NCI-H2227 (cell line): ENCODE data around the gene RBBP8NL.

Source experiments
- DNase-seq: peaks from one replicate; lab custom pipeline; 2025; ENCODE audit not compliant: unreplicated experiment; lab: John Stamatoyannopoulos, UW

The RBBP8NL gene

GRCh38 chr20:62462976-62463592 lies 35.7 kb upstream of the RBBP8NL start:
- DNase-seq, result no peak

DNA sequence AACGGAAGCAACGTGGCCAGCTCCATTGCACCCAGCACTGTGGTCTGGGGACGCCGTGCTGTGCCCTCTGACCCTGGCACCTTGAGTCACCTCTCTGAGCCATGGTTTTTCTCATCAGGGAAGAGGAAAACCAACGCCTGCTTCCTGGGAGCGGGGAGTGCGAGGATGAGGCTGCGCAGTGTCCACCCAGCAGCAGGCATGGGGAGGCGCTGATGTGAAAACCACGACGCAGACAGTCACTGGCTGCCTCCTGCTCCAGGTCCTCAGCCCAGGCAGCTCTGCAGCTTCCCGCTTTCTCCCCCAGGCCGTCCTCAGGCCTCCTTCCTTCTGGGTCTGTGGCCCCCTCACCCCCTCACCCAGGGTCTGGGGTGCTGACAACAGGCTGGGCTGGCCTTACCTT lies 34.5 kb upstream of the RBBP8NL start:
- no peak for DNase-seq

DNA sequence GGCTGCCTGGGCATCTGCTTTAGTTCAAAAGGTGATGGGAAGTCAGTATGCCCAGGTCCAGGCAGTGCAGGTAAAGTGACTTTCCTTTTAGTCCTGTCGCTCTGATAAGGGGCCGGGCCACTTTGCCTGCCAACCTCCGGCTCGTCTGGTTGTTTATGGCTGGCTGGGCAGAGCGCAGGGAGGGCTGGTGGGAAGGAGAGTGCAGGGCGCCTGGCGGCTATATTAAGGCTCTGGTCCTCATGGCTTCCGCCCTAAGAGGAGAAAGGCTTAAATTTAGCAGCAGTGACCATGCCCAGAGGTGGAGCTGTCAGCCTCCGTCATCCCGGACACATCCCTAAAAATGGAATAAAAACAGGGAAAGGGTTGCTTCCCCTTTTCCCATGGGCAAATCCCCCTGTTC lies 33.8 kb upstream of the RBBP8NL start:
- peak; percentile 29 for DNase-seq

DNA sequence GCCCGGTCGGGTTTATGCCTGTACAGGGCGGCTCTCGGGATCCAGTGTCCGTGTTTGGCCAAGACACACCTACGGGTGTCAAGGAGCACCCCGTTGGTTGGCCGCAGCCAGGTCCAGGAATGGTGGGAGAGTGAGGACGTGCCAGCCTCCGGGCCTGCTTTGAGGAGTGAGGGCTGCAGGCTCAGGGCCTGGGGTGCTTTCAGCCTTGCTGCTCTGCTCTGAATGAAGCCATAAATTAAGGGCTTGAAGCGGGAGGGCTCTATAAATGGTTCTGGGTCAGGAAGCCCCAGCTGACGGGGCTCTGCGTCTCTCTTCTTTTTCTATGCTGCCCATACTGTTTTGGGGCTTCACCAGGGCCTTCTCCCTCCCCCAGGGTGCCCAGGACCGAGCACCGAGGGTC lies 33.3 kb upstream of the RBBP8NL start:
- DNase-seq, result no peak

GRCh38 chr20:62459488-62459887 lies 32.1 kb upstream of the RBBP8NL start:
- no peak for DNase-seq

DNA sequence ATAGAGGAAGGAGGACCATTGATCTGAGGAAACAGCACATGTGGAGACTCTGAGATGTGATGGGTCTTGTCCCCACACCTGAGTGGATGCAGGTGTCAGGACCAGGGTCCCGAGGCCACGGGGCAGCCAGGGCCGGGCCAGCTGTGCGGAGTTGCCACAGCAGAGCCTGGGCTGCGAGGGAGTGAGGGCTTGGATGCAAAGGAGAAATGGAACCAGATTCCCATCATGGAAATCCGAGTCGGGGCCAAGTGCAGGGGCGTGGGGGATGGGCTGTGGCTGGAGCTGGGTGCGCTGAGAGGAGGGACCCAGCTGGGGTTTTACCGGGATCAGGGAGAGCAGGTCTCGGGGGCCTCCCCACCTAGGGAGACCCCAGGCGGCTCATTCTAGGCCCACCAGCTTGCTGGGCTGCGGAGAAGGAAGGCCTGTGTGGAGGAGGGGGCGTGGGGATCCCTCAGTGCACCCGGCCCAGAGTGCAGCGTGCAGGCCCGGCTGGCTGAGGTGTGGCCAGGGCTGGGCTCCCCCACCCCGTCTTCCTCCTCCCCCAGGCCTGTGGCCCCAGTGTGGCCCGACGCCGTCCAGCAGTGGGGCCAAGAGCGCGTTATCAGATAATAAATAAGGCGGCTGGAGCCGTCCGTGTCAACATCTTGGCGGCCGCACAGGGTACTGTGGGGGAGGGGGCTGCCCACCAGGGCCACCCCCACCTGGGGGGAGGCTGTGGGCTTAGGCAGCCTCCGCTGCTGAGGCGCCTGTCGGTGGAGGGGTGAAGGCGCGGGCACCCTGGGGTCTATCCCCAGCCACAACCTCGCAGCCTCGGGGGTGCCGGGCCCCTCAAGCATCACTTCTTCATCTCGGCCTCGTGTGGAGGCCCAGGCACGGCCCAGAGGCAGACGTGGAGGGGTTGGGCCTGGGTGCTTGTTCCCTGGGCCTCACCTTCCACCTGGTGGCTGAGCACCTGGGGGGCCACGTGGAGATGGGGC lies 31.2 kb upstream of the RBBP8NL start:
- no peak for DNase-seq

GRCh38 chr20:62457831-62458230 lies 30.5 kb upstream of the RBBP8NL start:
- no peak for DNase-seq

DNA sequence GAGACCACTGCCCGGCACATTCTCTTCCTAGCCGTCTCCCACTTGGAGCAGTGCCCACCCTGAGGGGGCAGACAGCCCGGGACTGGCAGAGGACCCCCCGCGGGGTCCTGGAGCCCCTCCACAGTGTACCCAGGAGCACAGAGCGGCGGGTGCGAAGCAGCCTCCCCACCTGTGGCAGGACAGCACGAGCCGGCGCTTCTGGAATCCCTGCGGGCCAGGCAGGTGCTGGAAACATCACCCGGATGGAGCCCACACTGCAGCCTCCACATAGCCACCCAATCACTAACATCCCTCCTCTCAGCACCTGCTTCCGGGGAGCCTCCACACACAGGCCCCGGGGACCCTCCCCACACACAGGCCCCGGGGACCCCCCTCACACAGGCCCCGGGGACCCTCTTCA lies 29.8 kb upstream of the RBBP8NL start:
- no peak for DNase-seq

GRCh38 chr20:62455929-62456328 lies 28.6 kb upstream of the RBBP8NL start:
- no peak for DNase-seq

DNA sequence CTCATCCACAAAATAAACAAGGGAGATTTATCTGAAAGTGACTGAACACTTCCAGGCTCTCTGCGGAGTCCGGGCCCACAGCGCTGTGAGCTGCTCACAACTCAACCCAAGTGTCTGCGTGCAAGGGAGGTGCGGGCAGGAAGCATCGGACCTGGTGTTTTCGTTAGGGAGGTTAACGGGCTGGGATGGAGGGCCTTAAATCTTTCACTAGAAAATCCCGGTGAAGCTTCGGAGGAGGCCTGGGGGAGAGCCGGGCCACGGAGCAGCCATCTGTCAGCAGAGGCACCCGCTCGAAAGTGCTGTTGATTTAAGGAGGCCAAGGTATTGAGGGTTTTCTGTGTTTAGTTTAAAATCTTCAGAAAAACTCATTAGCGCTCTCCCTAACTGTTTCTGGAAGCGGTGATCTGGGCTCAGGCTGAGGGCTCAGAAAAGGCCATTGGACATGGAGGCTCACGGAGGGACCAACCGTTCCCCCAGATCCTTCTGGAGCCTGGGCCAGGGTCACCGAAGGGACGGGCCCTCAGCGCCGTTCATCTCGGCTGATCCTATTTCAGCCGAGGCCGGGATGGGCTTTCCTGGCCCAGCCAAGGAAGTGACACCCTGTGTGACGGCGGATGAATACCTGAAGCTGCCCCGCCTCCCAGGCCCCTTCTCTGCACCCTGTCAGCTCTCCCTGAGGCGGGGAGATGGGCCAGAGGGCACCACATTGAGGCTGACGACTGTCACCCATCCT lies 27.7 kb upstream of the RBBP8NL start:
- no peak for DNase-seq

DNA sequence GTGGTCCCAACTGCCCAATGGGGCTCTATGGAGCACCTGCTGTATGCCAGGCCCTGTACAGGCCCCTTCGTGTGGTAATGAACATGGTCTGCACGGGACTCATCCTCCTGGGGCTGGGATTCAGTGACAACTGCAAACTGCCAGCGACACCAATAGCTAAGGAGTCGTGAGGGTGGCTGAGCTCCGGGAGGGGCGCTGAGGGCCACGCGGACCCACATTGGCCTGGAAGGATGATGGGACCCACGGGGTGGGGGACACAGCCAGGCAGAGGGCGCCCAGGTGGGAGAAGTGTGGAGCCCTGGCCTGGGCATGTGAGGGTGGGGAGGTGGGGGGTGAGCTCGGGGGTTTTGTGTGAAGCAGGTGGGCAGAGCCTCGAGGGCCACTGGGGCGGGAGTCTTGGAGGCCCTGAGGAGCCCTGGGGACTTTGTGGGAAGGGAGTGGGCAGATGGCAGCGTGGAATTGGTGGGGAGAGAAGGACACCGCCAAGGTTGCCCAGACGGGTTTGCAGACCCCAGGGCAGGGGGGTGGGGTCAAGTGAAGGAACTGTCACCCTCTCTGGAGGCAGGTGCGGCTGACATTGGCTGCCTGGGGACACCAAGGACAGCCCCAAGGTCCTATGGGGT lies 26.0 kb upstream of the RBBP8NL start:
- DNase-seq, result no peak

- no peak for DNase-seq
Observed at GRCh38 chr20:62452475-62453095, 25.2 kb upstream of the RBBP8NL start.

DNA sequence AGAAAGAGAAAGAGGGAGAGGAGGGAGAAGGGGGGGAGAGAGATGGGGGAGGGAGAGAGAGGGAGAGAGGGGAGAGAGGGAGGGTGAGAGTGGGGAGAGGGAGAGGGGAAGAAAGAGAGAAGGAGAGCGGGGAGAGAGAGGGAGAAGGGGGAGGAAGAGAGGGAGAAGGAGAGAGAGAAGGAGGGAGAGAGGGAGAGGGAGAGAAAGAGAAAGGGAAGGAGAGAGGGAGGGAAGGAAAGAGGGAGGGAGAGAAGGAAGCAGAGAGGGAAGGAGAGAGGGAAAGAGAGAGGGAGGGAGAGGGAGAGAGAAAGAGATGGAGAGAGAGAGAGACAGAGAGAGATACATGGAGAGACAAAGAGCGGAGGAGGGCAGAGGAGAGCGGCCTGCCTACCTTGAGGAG lies 24.6 kb upstream of the RBBP8NL start:
- DNase-seq, result no peak

GRCh38 chr20:62451156-62451767 lies 23.9 kb upstream of the RBBP8NL start:
- no peak for DNase-seq

DNA sequence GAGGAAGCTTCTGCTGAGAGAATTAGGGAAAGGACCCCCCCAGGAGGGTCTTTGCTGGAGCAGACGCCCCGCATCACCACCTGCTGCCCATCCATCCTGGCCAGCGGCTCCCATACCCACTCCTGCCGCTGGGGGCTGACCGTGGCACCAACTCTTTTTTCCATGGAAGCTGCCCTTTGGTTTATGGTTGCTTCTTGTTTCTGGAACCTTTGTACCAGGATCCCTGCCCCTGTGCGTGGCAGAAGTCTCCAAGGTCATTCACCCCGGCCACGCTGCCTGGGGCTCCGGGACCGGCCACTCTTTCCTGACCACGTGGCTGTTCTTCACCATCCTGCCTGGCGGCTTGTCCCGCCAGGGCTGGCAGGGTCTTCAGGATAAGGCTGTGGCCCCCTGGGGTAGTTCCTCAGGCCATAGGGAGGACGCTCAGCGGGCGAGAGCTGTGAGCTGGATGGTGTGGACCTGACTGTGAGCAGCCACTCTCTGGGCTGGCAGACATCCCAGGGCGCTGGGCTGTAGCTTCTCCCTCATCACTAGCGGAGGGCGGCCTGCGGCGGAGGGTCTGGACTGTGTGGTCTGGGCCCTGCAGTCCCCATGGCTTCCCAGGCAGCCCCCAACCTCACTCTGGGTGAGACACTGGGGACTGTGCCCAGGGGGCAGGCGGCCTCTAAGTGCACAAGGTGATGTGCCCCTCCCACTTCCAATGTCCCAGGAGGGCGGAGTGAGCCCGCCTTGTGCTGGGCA lies 22.8 kb upstream of the RBBP8NL start:
- DNase-seq, result no peak

- no peak for DNase-seq
Observed at GRCh38 chr20:62448788-62449187, 21.4 kb upstream of the RBBP8NL start.

DNA sequence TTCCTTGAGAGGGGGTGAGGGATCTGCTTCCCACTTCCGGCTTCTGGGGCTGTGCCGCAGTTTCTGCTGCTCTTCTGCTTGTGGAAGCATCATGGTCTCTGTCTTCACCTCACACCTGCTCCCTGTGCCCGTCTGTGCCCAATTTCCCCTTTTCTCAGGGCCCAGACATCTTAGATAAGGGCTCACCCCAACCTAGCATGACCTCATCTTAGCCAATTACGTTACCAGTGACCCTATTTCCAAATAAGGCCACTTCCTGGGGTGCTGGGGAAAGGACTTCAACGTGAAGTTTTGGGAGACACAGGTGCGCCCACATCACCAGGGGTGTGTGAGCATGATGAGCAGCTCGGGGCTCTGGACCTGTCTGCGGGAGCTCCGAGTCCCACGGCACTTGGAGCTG lies 20.7 kb upstream of the RBBP8NL start:
- no peak for DNase-seq

- DNase-seq, result no peak
Observed at GRCh38 chr20:62446888-62447869, 19.8 kb upstream of the RBBP8NL start.

- no peak for DNase-seq
Observed at GRCh38 chr20:62446481-62446880, 19.1 kb upstream of the RBBP8NL start.
